Aorta (tissue), 5 donors: ENCODE results near the gene RAET1L. TPM values are rescaled to one million over a fixed set of nuclear protein-coding genes. Genes with fewer than 3 reads are reported as not detected.
"Not testable (repeated sequence)": the region's sequence is repeated elsewhere in the genome, so short reads cannot be mapped to it uniquely, and the experiment has no call there.

ENCODE experiments used
- ATAC-seq: fragments of 200-7000 bp; cut with Tn5 transposase; one replicate; pipeline ENCODE4 v1.9.1; 2022; ENCODE audit warnings: moderate library complexity; ENCODE audit not compliant: low FRiP score
- DNase-seq, 2 donors: peaks; one replicate each; pipeline ENCODE4 v3.0.0-alpha.2; 2020
- H3K27ac ChIP-seq, 2 donors: one replicate each; pipeline ENCODE4 v1.5.1; 2013; ENCODE audit warnings: low read length in 2 of 2, mild to moderate bottlenecking in 2 of 2, moderate library complexity in 2 of 2, control low read depth in 1 of 2, inconsistent platforms in 1 of 2, low read depth in 1 of 2
- H3K27me3 ChIP-seq, 2 donors: one replicate each; pipeline ENCODE4 v1.6.1; 2013; ENCODE audit warnings: control low read depth in 1 of 2, low read length in 1 of 2, mild to moderate bottlenecking in 1 of 2, moderate library complexity in 1 of 2; ENCODE audit not compliant: insufficient read depth in 2 of 2, control insufficient read depth in 1 of 2
- H3K36me3 ChIP-seq, 2 donors: one replicate each; pipeline ENCODE4 v1.6.1; 2013; ENCODE audit warnings: control low read depth in 1 of 2, low read length in 1 of 2, mild to moderate bottlenecking in 1 of 2; ENCODE audit not compliant: insufficient read depth in 2 of 2, control insufficient read depth in 1 of 2
- H3K4me1 ChIP-seq, 2 donors: one replicate each; pipeline ENCODE4 v1.6.1; 2013; ENCODE audit warnings: low read length in 2 of 2, control low read depth in 1 of 2, mild to moderate bottlenecking in 1 of 2, moderate library complexity in 1 of 2; ENCODE audit not compliant: insufficient read depth in 2 of 2, control insufficient read depth in 1 of 2
- H3K4me3 ChIP-seq, 2 donors: one replicate each; pipeline ENCODE4 v1.5.1; 2013; ENCODE audit warnings: low read length in 2 of 2, control low read depth in 1 of 2, mild to moderate bottlenecking in 1 of 2
- H3K9me3 ChIP-seq: one replicate; pipeline ENCODE4 v1.6.1; 2013; ENCODE audit warnings: mild to moderate bottlenecking, low read length; ENCODE audit not compliant: control insufficient read depth
- WGBS, 2 donors: extraction: QIAGEN DNeasy Blood & Tissue Kit; methylation state at CpG; one replicate each; pipeline ENCODE4 v1.1.7; 2013; 5-methylcytosine and 5-hydroxymethylcytosine counted together
- intact Hi-C, 2 donors: fragments of 100-400 bp; cut with DNase I; formaldehyde crosslinking; loops; one replicate each; pipeline versions ENCODE4 v1.14.2 to v1.15.0; 2022
- polyA plus RNA-seq, 2 donors: library from polyadenylated mRNA; stranded (reverse); fragments of 200-250 nt; gene quantifications; one replicate each; pipeline ENCODE4 v1.2.3, GENCODE V29; 2013
- total RNA-seq, 2 donors: library from RNA; stranded (reverse); fragmentation: NEBNext Ultra II Directional; extraction: Animal tissue kit (Norgen Biotek cat#: 25700); gene quantifications; one replicate each; pipeline ENCODE4 v1.2.1, GENCODE V29; 2021
- donor health status: healthy with polysubstance abuse.
- donor health status: Bipolar disorder and iron deficiency.
- donor health status: DM: no; HTN: no; CAD: no.
- donor health status: DM: no; HTN: no; CAD: no.
- donor health status: DM: yes; HTN: yes; CAD: no.

The RAET1L gene
- total and polyA plus RNA-seq, 4 donors: not detected

GRCh38 chr6:150005761-150006651 lies 19.3 kb downstream of the RAET1L start:
- no peaks in the 10 kb centered on the region for H3K27me3 ChIP-seq
- no peaks in the 10 kb centered on the region for H3K4me1 ChIP-seq
- DNase-seq (no peak), ATAC-seq (no peak)
- H3K27ac ChIP-seq: no peak overlapping the region
- H3K4me3 ChIP-seq: no peak overlapping the region
- H3K36me3 ChIP-seq: no peaks in the 10 kb centered on the region
- 84 to 87% methylated on average over 14 of the region's 14 CpGs for WGBS, 2 donors
- intact Hi-C loops: no loop called here
- H3K9me3 ChIP-seq: peaks cover 2% of the 10 kb centered on the region

DNA sequence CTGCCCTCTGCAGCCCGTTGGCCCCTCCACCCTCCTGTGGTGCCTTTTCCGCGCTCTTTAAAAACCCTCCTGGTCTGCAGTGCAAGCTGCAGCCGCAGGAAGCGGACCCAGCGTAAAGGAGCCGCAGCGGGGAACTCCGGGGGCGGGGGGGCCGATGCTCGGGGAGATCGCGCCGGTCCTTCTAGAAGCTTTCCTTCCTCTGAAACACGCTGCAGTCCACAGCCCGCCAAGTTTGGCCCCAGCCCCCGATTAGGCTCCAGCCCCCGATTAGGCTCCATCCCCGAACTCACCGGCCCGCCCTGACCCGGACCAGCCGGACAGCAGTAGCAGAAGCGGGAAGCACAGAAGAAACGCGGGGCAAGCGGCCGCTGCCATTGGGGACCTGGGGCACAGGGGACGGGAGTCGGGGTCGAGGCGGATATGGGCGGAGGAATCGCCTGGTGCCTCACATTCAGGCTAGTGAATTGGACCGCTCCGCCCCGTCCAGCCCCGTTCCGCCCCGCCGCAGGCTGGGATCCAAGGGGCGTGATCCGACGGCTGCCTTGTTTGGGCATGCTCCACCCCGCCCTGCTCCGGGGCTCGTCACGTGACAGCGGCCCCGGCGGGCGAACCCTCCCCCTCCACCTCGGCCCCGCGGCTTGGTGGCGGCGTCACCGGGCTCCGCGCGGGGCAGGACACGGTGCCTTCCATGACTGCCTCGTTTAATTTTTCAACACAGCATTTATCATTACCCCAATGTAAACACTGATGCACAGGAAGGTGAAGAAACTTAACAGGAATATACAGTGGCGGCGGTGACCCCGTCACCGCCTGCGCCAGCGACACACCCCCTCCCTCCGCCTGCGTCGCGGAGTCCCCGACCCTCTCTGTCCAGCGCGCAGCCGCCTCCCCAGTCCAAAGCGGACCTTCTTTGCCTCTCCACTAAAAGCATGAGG lies 20.3 kb downstream of the RAET1L start:
- Histone ChIP-seq H3K27ac (no peak overlapping the region), H3K36me3 (no peaks in the 10 kb centered on the region), H3K9me3 (peaks cover 2% of the 10 kb centered on the region), H3K27me3 (peaks cover 0 to 2% of the 10 kb centered on the region in 2 donors), H3K4me3 (peak overlapping the region; percentile 16 to 29), H3K4me1 (no peaks in the 10 kb centered on the region)
- intact Hi-C loops: no loop called here
- WGBS, 2 donors: 1 to 2% methylated on average over 79 of the region's 79 CpGs
- DNase-seq (peak; percentile 95 to 97), ATAC-seq (peak; percentile 95)

GRCh38 chr6:150004101-150004782 lies 21.1 kb downstream of the RAET1L start:
- H3K4me1 ChIP-seq: no peaks in the 10 kb centered on the region
- no peak overlapping the region for H3K27ac ChIP-seq
- intact Hi-C loops: no loop called here
- ATAC-seq: no peak
- no peak for DNase-seq
- peaks cover 2% of the 10 kb centered on the region for H3K9me3 ChIP-seq
- WGBS, 2 donors: 37 to 42% methylated on average over 14 of the region's 14 CpGs
- no peak overlapping the region for H3K4me3 ChIP-seq
- H3K27me3 ChIP-seq: peaks cover 0 to 2% of the 10 kb centered on the region in 2 donors
- no peaks in the 10 kb centered on the region for H3K36me3 ChIP-seq

- intact Hi-C loops, H3K4me1 ChIP-seq, H3K9me3 ChIP-seq, ATAC-seq, H3K27ac ChIP-seq, DNase-seq, H3K27me3 ChIP-seq, H3K36me3 ChIP-seq, H3K4me3 ChIP-seq: not testable (repeated sequence)
- 88 to 97% methylated on average over 3 of the region's 3 CpGs for WGBS, 2 donors
Observed at GRCh38 chr6:150003599-150003998, 21.7 kb downstream of the RAET1L start.

GRCh38 chr6:150002710-150003109 lies 22.6 kb downstream of the RAET1L start:
- Histone ChIP-seq H3K9me3 (peaks cover 2% of the 10 kb centered on the region), H3K27me3 (peaks cover 0 to 2% of the 10 kb centered on the region in 2 donors), H3K27ac (no peak overlapping the region), H3K4me1 (no peaks in the 10 kb centered on the region), H3K36me3 (no peaks in the 10 kb centered on the region), H3K4me3 (no peak overlapping the region)
- WGBS, 2 donors: 97 to 98% methylated on average over 2 of the region's 2 CpGs
- intact Hi-C loops: no loop called here
- ATAC-seq (no peak), DNase-seq (no peak)

DNA sequence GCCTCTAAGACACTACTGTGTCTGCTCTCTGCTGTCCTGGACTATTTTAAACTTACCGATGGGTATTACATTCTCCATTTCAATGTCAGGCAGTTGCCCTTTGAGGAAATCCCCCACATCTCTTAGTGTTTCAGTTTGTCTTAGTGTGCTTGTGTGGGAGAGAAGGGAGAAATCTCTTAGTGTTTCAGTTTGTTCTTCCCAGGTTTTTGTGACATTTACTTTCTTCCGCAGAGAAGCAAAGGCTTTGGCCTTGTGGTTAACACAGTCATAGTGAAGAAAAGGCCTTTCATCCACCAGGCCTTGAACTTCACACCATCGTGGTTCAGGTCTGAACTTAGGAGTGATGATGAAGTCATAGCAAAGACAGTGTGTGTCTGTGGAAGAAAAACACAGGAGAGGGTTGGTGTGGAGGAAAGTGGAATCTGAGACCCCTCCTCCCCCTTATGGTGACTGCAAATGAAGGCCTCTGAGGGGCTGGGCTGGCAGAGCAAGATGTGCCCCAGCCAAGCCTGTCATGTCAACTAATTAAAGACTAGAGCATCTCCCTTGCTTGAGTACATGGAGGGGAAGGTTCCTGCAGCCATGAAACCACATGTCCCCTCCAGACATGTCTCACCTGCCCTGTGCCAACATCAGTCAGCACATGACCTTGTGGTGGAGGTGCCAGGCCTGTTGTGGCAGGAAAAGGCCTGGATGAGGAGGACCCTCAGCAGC lies 23.9 kb downstream of the RAET1L start:
- Histone ChIP-seq H3K36me3 (no peaks in the 10 kb centered on the region), H3K4me1 (no peaks in the 10 kb centered on the region), H3K9me3 (peaks cover 3% of the 10 kb centered on the region), H3K4me3 (no peak overlapping the region), H3K27me3 (peaks cover 0 to 2% of the 10 kb centered on the region in 2 donors), H3K27ac (no peak overlapping the region)
- WGBS, 2 donors: 93 to 95% methylated on average over 3 of the region's 3 CpGs
- DNase-seq (no peak), ATAC-seq (no peak)
- intact Hi-C loops: no loop called here

DNA sequence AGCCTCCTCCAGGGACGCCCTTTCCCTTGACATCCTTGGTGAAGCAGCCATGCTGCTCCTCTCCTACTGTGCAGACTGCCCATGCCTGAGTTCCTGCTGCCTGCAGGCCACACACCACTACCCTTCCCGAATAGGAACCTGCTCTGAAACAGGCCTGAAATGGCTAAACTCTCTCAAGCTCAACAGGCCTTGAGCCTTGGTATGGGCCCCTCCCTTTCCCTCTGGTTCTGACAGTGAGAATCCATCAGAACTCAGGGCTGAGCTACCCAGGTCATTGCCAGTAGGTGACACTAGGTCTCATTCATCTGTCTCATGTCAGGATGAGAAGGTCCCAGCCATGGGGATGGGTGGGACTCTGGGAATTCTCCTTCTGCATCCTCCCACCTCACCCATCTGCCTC lies 25.7 kb downstream of the RAET1L start:
- intact Hi-C loops: no loop called here
- WGBS, 2 donors: 90 to 92% methylated on average over 2 of the region's 2 CpGs
- ATAC-seq: no peak

DNA sequence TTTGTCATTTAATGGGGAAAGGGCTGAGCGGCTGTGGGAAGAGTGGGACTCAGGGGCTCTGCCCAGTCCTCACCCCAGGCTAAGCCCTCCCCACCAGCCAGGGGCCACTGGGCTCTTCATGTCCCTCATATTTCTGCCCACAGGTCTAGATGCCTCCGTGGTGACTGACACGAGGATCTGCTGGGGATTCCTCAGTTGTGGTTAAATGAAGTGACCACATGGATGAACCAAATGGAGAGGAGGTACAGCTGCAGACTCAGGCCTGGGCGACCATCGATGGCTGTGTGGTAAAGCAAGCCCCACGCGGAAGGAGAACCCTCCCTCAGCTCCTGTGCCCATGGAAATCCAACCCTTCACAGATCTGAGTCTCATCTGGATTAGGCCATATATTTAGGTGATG lies 29.4 kb downstream of the RAET1L start:
- no peaks in the 10 kb centered on the region for H3K36me3 ChIP-seq
- DNase-seq (no peak), ATAC-seq (no peak)
- H3K4me1 ChIP-seq: no peaks in the 10 kb centered on the region
- no peak overlapping the region for H3K27ac ChIP-seq
- 91 to 93% methylated on average over 7 of the region's 7 CpGs for WGBS, 2 donors
- no peak overlapping the region for H3K4me3 ChIP-seq
- H3K27me3 ChIP-seq: peaks cover 0 to 2% of the 10 kb centered on the region in 2 donors
- intact Hi-C loops: no loop called here
- H3K9me3 ChIP-seq: peaks cover 2% of the 10 kb centered on the region

More for the DNA sequence above, 25.7 kb downstream of the RAET1L start:
- H3K27ac ChIP-seq: no peak overlapping the region
- peaks cover 0 to 2% of the 10 kb centered on the region in 2 donors for H3K27me3 ChIP-seq
- no peaks in the 10 kb centered on the region for H3K4me1 ChIP-seq
- H3K4me3 ChIP-seq: no peak overlapping the region
- DNase-seq: no peak
- peaks cover 3% of the 10 kb centered on the region for H3K9me3 ChIP-seq
- H3K36me3 ChIP-seq: no peaks in the 10 kb centered on the region
